ENCODE results near the gene LRP11. TPM values are rescaled to one million over a fixed set of nuclear protein-coding genes. Genes with fewer than 3 reads are reported as not detected.
"Not testable (repeated sequence)": the region's sequence is repeated elsewhere in the genome, so short reads cannot be mapped to it uniquely, and the experiment has no call there.

LRP11 gene
- total RNA-seq, 2 experiments from 2014 or later: 1.9 TPM

DNA sequence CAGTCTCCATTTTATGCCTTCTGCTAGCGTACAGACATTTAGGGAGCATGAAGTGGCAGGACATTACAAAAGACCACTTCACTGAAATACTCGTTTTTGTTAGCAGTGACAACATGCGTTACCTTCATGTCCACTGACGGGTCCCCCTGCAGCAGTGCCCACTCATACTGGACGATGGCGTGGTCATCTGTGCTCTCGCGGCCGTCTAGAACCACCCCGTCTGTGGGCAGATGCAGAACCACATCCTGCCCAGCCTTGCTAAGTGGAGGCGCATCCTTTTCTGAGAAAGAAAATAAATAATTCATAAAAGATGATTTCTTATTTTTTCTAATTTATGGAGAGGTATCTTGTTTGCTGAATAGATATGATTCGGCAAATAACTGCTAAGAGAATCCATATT lies 11.3 kb downstream of the LRP11 start:
- Mint-ChIP-seq H3K36me3 (ENCODE audit: low read depth) (no peaks in the 10 kb centered on the region), H3K9me3 (no peaks in the 10 kb centered on the region), H3K4me3 (no peak overlapping the region), H3K27ac (no peak overlapping the region), H3K4me1 (ENCODE audit: low read depth) (peaks cover 7% of the 10 kb centered on the region), H3K27me3 (peaks cover 17% of the 10 kb centered on the region)
- intact Hi-C loops (cut with micrococcal nuclease): no loop called here
- ChIA-PET CTCF (interaction anchor here (0.7 to 2.0 kb wide), 3 partner anchors 13 to 164 kb away, joined by 3 to 4 read pairs (median 3); no protein-coding TSS in a partner anchor), POLR2A (no interaction called here)
- DNase-seq: no peak
- no peak for ATAC-seq
- TF ChIP-seq, protein P1, sequence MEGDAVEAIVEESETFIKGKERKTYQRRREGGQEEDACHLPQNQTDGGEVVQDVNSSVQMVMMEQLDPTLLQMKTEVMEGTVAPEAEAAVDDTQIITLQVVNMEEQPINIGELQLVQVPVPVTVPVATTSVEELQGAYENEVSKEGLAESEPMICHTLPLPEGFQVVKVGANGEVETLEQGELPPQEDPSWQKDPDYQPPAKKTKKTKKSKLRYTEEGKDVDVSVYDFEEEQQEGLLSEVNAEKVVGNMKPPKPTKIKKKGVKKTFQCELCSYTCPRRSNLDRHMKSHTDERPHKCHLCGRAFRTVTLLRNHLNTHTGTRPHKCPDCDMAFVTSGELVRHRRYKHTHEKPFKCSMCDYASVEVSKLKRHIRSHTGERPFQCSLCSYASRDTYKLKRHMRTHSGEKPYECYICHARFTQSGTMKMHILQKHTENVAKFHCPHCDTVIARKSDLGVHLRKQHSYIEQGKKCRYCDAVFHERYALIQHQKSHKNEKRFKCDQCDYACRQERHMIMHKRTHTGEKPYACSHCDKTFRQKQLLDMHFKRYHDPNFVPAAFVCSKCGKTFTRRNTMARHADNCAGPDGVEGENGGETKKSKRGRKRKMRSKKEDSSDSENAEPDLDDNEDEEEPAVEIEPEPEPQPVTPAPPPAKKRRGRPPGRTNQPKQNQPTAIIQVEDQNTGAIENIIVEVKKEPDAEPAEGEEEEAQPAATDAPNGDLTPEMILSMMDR (IDR thresholded peaks at IDR 0.05): no peak

DNA sequence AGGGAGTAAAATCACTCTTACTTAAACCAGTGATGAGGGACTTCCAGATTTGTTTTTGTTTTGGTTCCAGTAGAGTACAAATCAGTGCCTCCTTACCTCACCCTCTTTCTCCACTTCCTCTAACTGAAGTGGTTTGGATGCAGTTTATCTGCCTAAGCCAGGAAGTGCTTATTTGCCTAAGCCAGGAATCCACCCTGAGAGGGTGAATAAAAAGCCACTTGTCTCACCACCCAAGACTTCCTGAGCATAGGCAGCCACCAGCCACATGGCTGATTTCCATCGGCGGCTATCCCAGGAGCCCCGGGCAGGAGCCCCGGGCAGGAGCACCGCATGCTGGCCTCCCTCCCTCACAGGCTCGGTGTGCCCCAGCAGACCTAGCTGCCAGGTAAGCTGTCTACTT lies 12.0 kb downstream of the LRP11 start:
- DNase-seq (no peak), ATAC-seq (no peak)
- ChIA-PET POLR2A (no interaction called here), CTCF (interaction anchor here (0.7 to 1.0 kb wide), 2 partner anchors 18 to 164 kb away, joined by 3 read pairs; no protein-coding TSS in a partner anchor)
- Mint-ChIP-seq H3K9me3 (no peaks in the 10 kb centered on the region), H3K27me3 (peaks cover 17% of the 10 kb centered on the region), H3K27ac (no peak overlapping the region), H3K4me1 (ENCODE audit: low read depth) (peaks cover 7% of the 10 kb centered on the region), H3K4me3 (no peak overlapping the region), H3K36me3 (ENCODE audit: low read depth) (no peaks in the 10 kb centered on the region)
- TF ChIP-seq, protein P1 (IDR thresholded peaks at IDR 0.05): no peak
- intact Hi-C loops (cut with micrococcal nuclease): no loop called here

DNA sequence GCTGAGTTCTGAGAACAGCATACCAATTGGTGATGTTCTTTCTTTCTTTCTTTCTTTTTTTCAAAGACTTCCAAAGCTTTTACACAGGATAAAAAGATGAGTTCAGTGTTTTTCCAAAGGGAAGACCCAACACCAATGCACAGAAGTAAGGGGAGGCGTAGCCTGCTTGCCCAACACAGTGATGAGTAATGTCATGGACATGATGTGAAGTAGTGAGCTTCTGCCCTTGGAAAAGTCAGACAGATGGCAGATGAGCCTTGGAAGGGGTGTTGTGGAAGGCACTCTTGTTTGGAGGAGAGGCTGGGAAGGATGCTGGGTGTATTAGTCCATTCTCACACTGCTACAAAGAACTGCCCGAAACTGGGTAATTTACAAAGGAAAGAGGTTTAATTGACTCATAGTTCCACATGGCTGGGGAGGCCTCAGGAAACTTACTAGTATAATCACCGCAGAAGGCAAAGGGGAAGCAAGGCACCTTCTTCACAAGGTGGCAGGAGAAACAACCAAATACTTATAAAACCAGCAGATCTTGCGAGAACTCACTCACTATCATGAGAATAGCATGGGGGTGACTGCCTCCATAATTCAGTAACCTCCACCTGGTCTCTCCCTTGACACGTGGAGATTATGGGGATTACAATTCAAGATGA lies 12.6 kb downstream of the LRP11 start:
- Mint-ChIP-seq H3K36me3 (ENCODE audit: low read depth) (no peaks in the 10 kb centered on the region), H3K4me1 (ENCODE audit: low read depth) (peaks cover 7% of the 10 kb centered on the region), H3K4me3 (no peak overlapping the region), H3K27me3 (peaks cover 16% of the 10 kb centered on the region), H3K9me3 (no peaks in the 10 kb centered on the region), H3K27ac (no peak overlapping the region)
- ATAC-seq (no peak), DNase-seq (no peak)
- intact Hi-C loops (cut with micrococcal nuclease): no loop called here
- POLR2A ChIA-PET: no interaction called here
- CTCF ChIA-PET: no interaction called here
- TF ChIP-seq, protein P1 (IDR thresholded peaks at IDR 0.05): no peak

DNA sequence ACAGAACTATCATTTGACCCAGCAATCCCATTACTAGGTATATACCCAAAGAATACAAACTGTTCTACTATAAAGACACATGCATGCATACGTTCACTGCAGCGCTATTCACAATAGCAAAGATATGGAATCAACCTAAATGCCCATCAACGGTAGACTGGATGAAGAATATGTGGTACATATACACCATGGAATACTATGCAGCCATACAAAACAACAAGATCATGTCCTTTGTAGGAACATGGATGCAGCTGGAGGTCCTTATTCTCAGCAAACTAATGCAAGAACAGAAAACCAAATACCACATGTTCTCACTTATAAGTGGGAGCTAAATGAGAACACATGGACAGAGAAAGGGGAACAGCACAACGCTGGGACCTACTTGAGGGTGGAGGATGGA lies 15.8 kb downstream of the LRP11 start:
- CTCF ChIA-PET: interaction anchor here (1.6 to 2.8 kb wide), 2 partner anchors 13 to 17 kb away, joined by 6 to 9 read pairs; no protein-coding TSS in a partner anchor
- peaks cover 11% of the 10 kb centered on the region for H3K27me3 Mint-ChIP-seq

DNA sequence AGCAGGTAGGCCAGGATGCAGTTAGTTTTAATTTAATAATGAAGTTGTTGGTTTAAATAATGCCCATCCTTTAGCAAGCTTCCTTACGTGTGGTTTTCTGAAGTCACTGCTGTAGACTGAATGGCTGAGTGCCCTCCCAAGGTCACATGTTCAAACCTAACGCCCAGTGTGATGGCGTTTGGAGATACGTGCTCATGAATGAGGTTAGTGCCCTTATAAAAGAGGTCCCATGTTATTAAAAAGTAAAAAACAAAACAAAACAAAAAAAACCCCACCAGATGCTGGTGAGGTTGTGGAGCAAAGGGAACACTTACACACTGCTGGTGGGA lies 16.3 kb downstream of the LRP11 start:
- CTCF ChIA-PET: interaction anchor here (0.6 to 1.6 kb wide), 4 partner anchors 13 to 204 kb away, joined by 3 to 6 read pairs (median 4); no protein-coding TSS in a partner anchor
- POLR2A ChIA-PET: no interaction called here
- Mint-ChIP-seq H3K27me3 (peaks cover 11% of the 10 kb centered on the region), H3K4me1 (ENCODE audit: low read depth) (peaks cover 7% of the 10 kb centered on the region), H3K27ac (no peak overlapping the region), H3K36me3 (ENCODE audit: low read depth) (no peaks in the 10 kb centered on the region), H3K9me3 (no peaks in the 10 kb centered on the region), H3K4me3 (no peak overlapping the region)
- no peak for DNase-seq
- intact Hi-C loops (cut with micrococcal nuclease): no loop called here
- TF ChIP-seq, protein P1 (IDR thresholded peaks at IDR 0.05): no peak
- no peak for ATAC-seq

More for the DNA sequence above, 15.8 kb downstream of the LRP11 start:
- intact Hi-C loops (cut with micrococcal nuclease); H3K9me3 Mint-ChIP-seq; H3K36me3 Mint-ChIP-seq (ENCODE audit: low read depth); ATAC-seq; H3K4me3 Mint-ChIP-seq; H3K27ac Mint-ChIP-seq; DNase-seq; H3K4me1 Mint-ChIP-seq (ENCODE audit: low read depth); POLR2A ChIA-PET: not testable (repeated sequence)
